CD4-positive, alpha-beta T cell (primary cell): ENCODE data around the gene MTG1. TPM values are rescaled to one million over a fixed set of nuclear protein-coding genes. Genes with fewer than 3 reads are reported as not detected.

Experiments used
- ATAC-seq: fragments of 200-7000 bp; cut with Tn5 transposase; one replicate; pipeline ENCODE4 v1.10.0; 2022; ENCODE audit warnings: mild to moderate bottlenecking; ENCODE audit not compliant: poor library complexity
- CTCF ChIA-PET: fragments of 350-600 bp; sonication (Branson Sonifier 250); formaldehyde crosslinking; loops from one replicate; lab custom pipeline; 2021; ENCODE audit warnings: antibody characterized with exemption, inconsistent platforms; lab: Charles Lee
- POLR2A ChIA-PET: fragments of 350-600 bp; sonication (Branson Sonifier 250); formaldehyde crosslinking; loops from one replicate; lab custom pipeline; 2021; ENCODE audit warnings: antibody characterized with exemption, inconsistent platforms; lab: Charles Lee
- DNase-seq, 14 experiments: peaks; one replicate each; pipeline ENCODE4 v3.0.0-alpha.2; 2013 to 2020; ENCODE audit warnings: mixed read lengths in 2 of 14
- H3K27ac ChIP-seq, 2 donors: one replicate each; pipeline versions ENCODE4 v1.5.1 to v1.7.0; 2013; ENCODE audit warnings: low read length in 2 of 2, low read depth in 1 of 2, mild to moderate bottlenecking in 1 of 2
- H3K27me3 ChIP-seq, 2 experiments: 1 replicate in 1 of 2; 2 replicates in 1 of 2; pipeline versions ENCODE4 v1.6.1 to v1.7.0; 2013; ENCODE audit warnings: low read length in 2 of 2, control low read depth in 1 of 2, mild to moderate bottlenecking in 1 of 2, moderate library complexity in 1 of 2; ENCODE audit not compliant: insufficient read depth in 2 of 2, control insufficient read depth in 1 of 2
- H3K36me3 ChIP-seq: one replicate; pipeline ENCODE4 v1.6.1; 2013; ENCODE audit warnings: low read length, control low read depth; ENCODE audit not compliant: insufficient read depth
- H3K4me1 ChIP-seq: one replicate; pipeline ENCODE4 v1.6.1; 2013; ENCODE audit warnings: low read length, control low read depth; ENCODE audit not compliant: insufficient read depth
- H3K4me3 ChIP-seq: one replicate; pipeline ENCODE4 v1.5.1; 2013; ENCODE audit warnings: mild to moderate bottlenecking, low read length, moderate library complexity
- H3K9me3 ChIP-seq, 2 experiments: 1 replicate in 1 of 2; 2 replicates in 1 of 2; pipeline versions ENCODE4 v1.6.1 to v1.7.0; 2013; ENCODE audit warnings: low read length in 2 of 2, mild to moderate bottlenecking in 2 of 2, control low read depth in 1 of 2, moderate library complexity in 1 of 2; ENCODE audit not compliant: control insufficient read depth in 1 of 2, insufficient read depth in 1 of 2
- H3K27ac Mint-ChIP-seq: one replicate; pipeline ENCODE4 v1.8.0; 2020; ENCODE audit warnings: mixed read lengths
- H3K27me3 Mint-ChIP-seq: one replicate; pipeline ENCODE4 v1.8.0; 2021; ENCODE audit warnings: mixed read lengths
- H3K36me3 Mint-ChIP-seq: one replicate; pipeline ENCODE4 v1.8.0; 2021; ENCODE audit warnings: low read depth, mixed read lengths
- H3K4me1 Mint-ChIP-seq: one replicate; pipeline ENCODE4 v1.8.0; 2021; ENCODE audit warnings: low read depth, mixed read lengths
- H3K4me3 Mint-ChIP-seq: one replicate; pipeline ENCODE4 v1.8.0; 2020; ENCODE audit warnings: mild to moderate bottlenecking, mixed read lengths
- H3K9me3 Mint-ChIP-seq: one replicate; pipeline ENCODE4 v1.8.0; 2020; ENCODE audit warnings: mixed read lengths
- CTCF ChIP-seq: fragments of 200-600 bp; IDR thresholded peaks from one replicate; pipeline ENCODE4 v1.8.0; 2022; ENCODE audit warnings: antibody characterized with exemption, mild to moderate bottlenecking
- intact Hi-C, 2 experiments: fragments of 100-400 bp; cut with DNase I in 1 of 2; cut with micrococcal nuclease in 1 of 2; formaldehyde crosslinking; loops; one replicate each; pipeline versions ENCODE4 v1.15.1 to v1.9.0; 2023 to 2025; cut with DNase I, micrococcal nuclease
- microRNA-seq: library from miRNA; unstranded; fragments of <30 nt; microRNA quantifications from one replicate; pipeline ENCODE4 v1.2.0, GENCODE V29; 2021; ENCODE audit warnings: borderline microRNAs expressed, borderline replicate concordance
- total RNA-seq, 174 experiments: library from RNA in 2 of 174; stranded (reverse) in 2 of 174; gene quantifications; one replicate each; pipeline ENCODE4 v1.2.3 and lab custom pipeline; 2021 to 2026

MTG1 gene
- total RNA-seq, 2 experiments from 2014 or later, result 28.5 to 34.9 TPM

GRCh38 chr10:133471300-133472109 is 77.5 kb downstream of the MTG1 start:
- Histone ChIP-seq H3K27me3 (no peaks in the 10 kb centered on the region), H3K36me3 (peaks cover 2% of the 10 kb centered on the region), H3K4me3 (no peak overlapping the region), H3K9me3 (no peaks in the 10 kb centered on the region), H3K4me1 (peaks cover 38% of the 10 kb centered on the region), H3K27ac (no peak overlapping the region)
- intact Hi-C loops, result no loop called here
- no peak for TF ChIP-seq CTCF
- Mint-ChIP-seq H3K27ac (no peak overlapping the region), H3K4me1 (peaks cover 29% of the 10 kb centered on the region), H3K36me3 (peaks cover 22% of the 10 kb centered on the region), H3K27me3 (no peaks in the 10 kb centered on the region), H3K4me3 (no peak overlapping the region), H3K9me3 (no peaks in the 10 kb centered on the region)
- ATAC-seq, result no peak
- no peak for DNase-seq
- POLR2A ChIA-PET, result interaction anchor here (0.5 kb wide), 1 partner anchor 13 kb away, joined by 3 read pairs; no protein-coding TSS in a partner anchor
- CTCF ChIA-PET, result no interaction called here

Small RNA genes within 50 kb of the gene (microRNA-seq; reads per million reads assigned to microRNA genes)
- gene MIR3944, result 1.8 reads per million

Other genes with a start within 250 kb of the MTG1 start
- not detected for gene KNDC1, start 233.9 kb upstream of the MTG1 start, total RNA-seq
- gene UTF1, start 163.9 kb upstream of the MTG1 start, total RNA-seq, result not detected
- under 1 TPM; 0.11 to 0.14 TPM for gene VENTX, start 156.3 kb upstream of the MTG1 start, total RNA-seq
- 10 to 100 TPM; 95.6 to 95.9 TPM for gene ADAM8, start 117.3 kb upstream of the MTG1 start, total RNA-seq
- gene TUBGCP2, start 85.3 kb upstream of the MTG1 start, total RNA-seq, result 10 to 100 TPM; 89.3 to 94.2 TPM
- gene ZNF511, start 85.2 kb upstream of the MTG1 start, total RNA-seq, result 10 to 100 TPM; 38.1 to 40.9 TPM
- gene CALY, start 57.3 kb upstream of the MTG1 start, total RNA-seq, result 1 to 10 TPM; 3.8 to 3.9 TPM
- not detected for gene PRAP1, start 46.8 kb upstream of the MTG1 start, total RNA-seq
- gene FUOM, start 36.1 kb upstream of the MTG1 start, total RNA-seq, result 10 to 100 TPM; 10.3 to 11.7 TPM
- gene ECHS1, start 20.8 kb upstream of the MTG1 start, total RNA-seq, result 1 to 10 TPM; 7.6 to 8.3 TPM
- gene PAOX, start 14.9 kb upstream of the MTG1 start, total RNA-seq, result 1 to 10 TPM; 1.9 to 2.6 TPM
- not detected for gene SPRN, start 30.5 kb downstream of the MTG1 start, total RNA-seq
- 1 to 10 TPM; 5.0 to 5.2 TPM for gene SCART1, start 59.8 kb downstream of the MTG1 start, total RNA-seq
- gene CYP2E1, start 133.2 kb downstream of the MTG1 start, total RNA-seq, result 1 to 10 TPM; 1.6 to 2.0 TPM
- under 1 TPM; 0.30 to 0.42 TPM for gene SYCE1, start 171.4 kb downstream of the MTG1 start, total RNA-seq
- not detected for gene FRG2B, start 232.6 kb downstream of the MTG1 start, total RNA-seq